Gastrocnemius medialis (tissue), 4 donors: ENCODE data around the gene RSAD2.

Source experiments
- CTCF ChIP-seq, 5 experiments: fragments of 450-650 bp in 3 of 5; fragments of 200-600 bp in 2 of 5; sonication (generic) in 2 of 5; IDR thresholded peaks in 4 of 5; conservative IDR thresholded peaks in 1 of 5; 1 replicate in 4 of 5; 2 replicates in 1 of 5; pipeline ENCODE4 v1.5.1; 2016 to 2019; ENCODE audit warnings: antibody characterized with exemption in 5 of 5, mild to moderate bottlenecking in 3 of 5, moderate library complexity in 3 of 5
- POLR2A ChIP-seq, 2 donors: fragments of 450-650 bp; IDR thresholded peaks; one replicate each; pipeline ENCODE4 v1.6.1; 2017; ENCODE audit warnings: antibody characterized with exemption in 2 of 2, mild to moderate bottlenecking in 2 of 2, moderate library complexity in 2 of 2

DNA sequence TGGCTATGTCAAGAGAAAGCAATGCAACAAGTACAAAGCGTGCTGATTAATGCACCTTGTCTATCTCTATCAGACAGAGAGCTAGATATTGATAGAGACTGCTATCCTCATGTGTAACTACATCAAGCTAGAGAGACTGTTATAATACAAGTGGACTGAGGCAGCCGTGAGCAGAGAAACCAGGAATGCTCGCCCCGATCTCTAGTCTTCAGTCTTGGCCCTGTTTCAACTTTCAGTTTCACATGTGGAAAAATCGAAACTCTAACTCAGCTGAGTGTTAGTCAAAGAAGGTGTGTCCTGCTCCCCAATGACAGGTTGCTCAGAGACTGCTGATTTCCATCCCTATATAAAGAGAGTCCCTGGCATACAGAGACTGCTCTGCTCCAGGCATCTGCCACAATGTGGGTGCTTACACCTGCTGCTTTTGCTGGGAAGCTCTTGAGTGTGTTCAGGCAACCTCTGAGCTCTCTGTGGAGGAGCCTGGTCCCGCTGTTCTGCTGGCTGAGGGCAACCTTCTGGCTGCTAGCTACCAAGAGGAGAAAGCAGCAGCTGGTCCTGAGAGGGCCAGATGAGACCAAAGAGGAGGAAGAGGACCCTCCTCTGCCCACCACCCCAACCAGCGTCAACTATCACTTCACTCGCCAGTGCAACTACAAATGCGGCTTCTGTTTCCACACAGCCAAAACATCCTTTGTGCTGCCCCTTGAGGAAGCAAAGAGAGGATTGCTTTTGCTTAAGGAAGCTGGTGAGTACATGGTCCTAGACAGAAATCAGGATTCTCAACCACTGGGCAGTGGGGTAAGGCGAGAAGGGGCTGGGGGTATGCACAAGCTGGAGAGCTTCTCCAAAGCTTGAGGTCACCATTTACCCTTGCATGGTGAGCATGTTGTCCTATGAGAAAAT, at the start of gene RSAD2:
- TF ChIP-seq CTCF (IDR thresholded peaks at IDR 0.05 in 4 of 5, conservative IDR thresholded peaks at IDR 0.05 in 1 of 5) (no peak), POLR2A (IDR thresholded peaks at IDR 0.05) (no peak)
